ENCODE data around the gene TMEM222.
A peak's percentile ranks its signal among the peaks of the same experiment; 100 is the strongest.

Gene TMEM222

DNA sequence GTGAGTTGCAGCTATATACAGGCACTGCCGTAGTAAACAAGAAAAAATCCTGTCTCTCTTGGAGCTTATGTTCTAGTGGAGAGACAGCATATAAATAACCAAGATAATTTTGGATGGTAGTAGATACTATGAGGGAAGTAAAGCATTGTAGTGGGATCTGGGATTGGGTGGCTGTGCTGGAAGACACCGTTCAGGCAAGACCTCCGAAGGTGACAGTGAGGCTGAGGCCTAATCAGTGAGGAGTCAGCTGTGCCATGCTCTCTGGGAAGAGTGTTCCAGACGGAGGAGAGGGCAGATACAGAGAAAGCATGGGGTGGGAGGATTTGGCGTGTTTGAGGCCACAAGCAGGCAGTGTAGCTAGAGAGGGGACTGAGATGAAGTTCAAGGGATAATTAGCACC lies 6.0 kb downstream of the TMEM222 start:
- Mint-ChIP-seq H3K27ac (peak overlapping the region; percentile 70), H3K4me3 (no peak overlapping the region), H3K4me1 (peaks cover 64% of the 10 kb centered on the region), H3K9me3 (no peaks in the 10 kb centered on the region), H3K36me3 (peaks cover 81% of the 10 kb centered on the region)
- ATAC-seq (no peak), DNase-seq (ENCODE audit: low spot score in 2 of 2) (no peak)

DNA sequence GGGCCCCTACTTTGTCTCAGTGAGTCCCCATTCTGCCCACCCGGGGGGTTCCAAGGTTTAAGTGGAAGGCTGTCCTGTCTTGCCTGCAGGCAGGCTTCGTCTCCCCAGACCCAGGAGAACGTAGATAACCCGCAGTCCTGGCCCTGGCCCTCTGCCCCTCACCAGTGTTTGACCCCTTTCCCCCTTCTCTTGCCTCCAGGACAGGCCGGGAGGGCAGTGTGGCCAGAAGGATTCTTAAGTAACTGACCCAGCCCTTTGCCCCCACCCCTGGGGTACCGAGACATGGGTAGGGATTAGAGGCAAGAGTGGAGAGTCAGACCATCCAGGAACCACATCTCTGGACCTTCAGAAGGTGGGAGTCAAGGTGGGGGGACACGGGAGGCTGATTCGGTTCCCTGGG lies 8.8 kb downstream of the TMEM222 start:
- peaks cover 78% of the 10 kb centered on the region for H3K36me3 Mint-ChIP-seq

DNA sequence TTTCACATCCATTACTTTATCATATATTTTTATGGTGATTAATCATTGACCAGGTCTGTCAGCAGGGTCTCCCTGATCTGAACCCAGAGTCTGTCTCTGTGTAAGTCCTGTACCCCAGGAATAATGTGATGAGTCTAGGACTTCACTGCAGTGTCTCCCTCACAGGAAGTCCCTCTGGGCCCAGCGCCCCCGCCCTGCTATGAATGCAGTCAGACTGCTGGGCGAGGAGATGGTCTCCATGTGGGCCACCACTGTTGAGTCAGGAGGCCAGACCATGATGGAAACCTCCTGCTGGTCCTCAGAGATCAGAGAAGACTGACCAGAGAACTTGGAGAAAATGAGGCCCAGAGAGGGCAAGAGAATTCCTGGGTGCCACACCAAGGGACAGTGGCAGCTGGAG lies 9.5 kb downstream of the TMEM222 start:
- Mint-ChIP-seq H3K27ac (peak overlapping the region; percentile 88), H3K4me3 (no peak overlapping the region), H3K9me3 (no peaks in the 10 kb centered on the region), H3K36me3 (peaks cover 78% of the 10 kb centered on the region), H3K4me1 (peaks cover 46% of the 10 kb centered on the region)
- ATAC-seq (no peak), DNase-seq (ENCODE audit: low spot score in 2 of 2) (no peak)

More for the DNA sequence above, 8.8 kb downstream of the TMEM222 start:
- Mint-ChIP-seq H3K4me3 (no peak overlapping the region), H3K9me3 (no peaks in the 10 kb centered on the region), H3K4me1 (peaks cover 52% of the 10 kb centered on the region), H3K27ac (peak overlapping the region; percentile 88)
- no peak for ATAC-seq
- no peak for DNase-seq (ENCODE audit: low spot score in 2 of 2)

DNA sequence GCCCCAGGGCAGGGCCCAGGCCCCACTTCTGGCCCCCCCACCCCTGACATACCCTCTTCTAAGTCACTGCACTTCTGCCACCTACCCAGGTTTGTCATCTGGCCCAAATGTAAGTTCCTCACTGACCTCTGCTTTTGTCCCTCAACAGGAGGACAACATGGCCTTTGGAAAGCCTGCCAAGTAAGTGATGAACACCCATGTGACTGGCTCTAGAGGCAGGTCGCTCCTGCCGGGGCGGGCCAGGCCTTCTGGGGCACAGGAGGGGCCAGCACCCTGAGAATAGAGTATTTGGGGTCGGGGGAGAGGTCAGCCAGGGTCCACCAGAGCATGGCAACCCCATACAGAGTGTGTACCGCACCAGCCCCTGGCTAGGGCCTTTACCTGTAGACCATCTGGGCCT lies 10.0 kb downstream of the TMEM222 start:
- DNase-seq (ENCODE audit: low spot score in 2 of 2): no peak
- no peak for ATAC-seq
- peaks cover 46% of the 10 kb centered on the region for H3K4me1 Mint-ChIP-seq
- H3K36me3 Mint-ChIP-seq: peaks cover 78% of the 10 kb centered on the region
- H3K27ac Mint-ChIP-seq: peak overlapping the region; percentile 88
- H3K4me3 Mint-ChIP-seq: no peak overlapping the region
- no peaks in the 10 kb centered on the region for H3K9me3 Mint-ChIP-seq

DNA sequence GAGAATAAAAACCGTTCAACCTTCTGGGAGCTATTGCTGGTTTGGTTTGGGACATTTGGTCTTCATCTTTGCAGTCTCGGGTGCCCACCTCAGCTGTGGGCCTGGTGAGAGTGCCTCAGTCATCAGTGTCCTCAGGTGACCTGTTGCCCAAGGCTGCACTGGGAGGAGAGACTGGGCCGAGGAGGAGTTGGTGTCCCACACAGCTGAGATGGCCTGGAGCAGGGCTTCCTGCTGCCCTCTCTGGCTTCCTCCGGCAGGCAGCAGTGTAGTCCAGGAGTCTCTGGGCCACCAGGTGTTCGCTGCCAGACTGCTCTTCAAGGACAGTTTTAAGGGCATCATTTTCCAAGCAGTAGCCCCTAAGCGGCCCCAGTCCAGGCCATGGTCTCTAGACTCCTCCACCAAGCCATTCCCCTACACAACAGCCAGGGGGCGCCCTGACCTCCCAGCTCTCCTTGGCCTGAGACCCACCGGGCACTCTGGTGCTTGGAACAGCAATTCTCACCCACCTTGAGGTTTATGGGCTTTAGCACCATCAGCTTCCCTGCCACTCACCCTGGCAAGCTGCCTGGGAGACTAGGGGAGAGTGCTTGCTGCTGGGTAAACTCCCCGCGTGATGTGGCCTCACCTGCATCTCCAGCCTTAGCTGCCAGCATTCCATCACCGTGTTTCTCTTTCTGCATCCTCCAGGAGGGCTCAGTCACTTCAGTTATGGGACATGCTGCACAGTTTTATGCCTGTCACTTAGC lies 10.7 kb downstream of the TMEM222 start:
- peak overlapping the region; percentile 88 for H3K27ac Mint-ChIP-seq
- peaks cover 45% of the 10 kb centered on the region for H3K4me1 Mint-ChIP-seq
- H3K4me3 Mint-ChIP-seq: no peak overlapping the region
- H3K36me3 Mint-ChIP-seq: peaks cover 82% of the 10 kb centered on the region
- H3K9me3 Mint-ChIP-seq: no peaks in the 10 kb centered on the region
- peak; percentile 53 to 75 for DNase-seq (ENCODE audit: low spot score in 2 of 2)
- ATAC-seq: peak; percentile 84

DNA sequence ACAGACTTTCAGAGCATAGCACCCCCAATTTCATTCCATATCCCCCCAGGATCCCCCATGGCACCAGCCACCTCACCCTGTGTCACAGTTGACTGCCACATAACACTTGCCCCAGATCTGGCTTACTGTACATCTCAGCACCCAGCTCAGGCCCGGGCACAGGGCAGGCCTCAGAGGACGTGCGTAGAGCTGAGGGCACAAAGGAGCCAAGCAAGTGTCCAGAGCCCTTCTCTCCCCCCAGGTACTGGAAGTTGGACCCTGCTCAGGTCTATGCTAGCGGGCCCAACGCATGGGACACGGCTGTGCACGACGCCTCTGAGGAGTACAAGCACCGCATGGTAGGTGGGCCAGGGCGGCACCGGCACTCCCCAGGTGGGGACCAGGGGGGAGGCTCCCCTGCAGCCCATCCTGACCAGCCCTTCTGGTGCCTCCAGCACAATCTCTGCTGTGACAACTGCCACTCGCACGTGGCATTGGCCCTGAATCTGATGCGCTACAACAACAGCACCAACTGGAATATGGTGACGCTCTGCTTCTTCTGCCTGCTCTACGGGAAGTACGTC lies 11.8 kb downstream of the TMEM222 start:
- peak overlapping the region; percentile 88 for H3K27ac Mint-ChIP-seq
- DNase-seq (ENCODE audit: low spot score in 2 of 2): no peak
- ATAC-seq: no peak
- H3K4me1 Mint-ChIP-seq: peaks cover 38% of the 10 kb centered on the region
- no peaks in the 10 kb centered on the region for H3K9me3 Mint-ChIP-seq
- no peak overlapping the region for H3K4me3 Mint-ChIP-seq
- peaks cover 89% of the 10 kb centered on the region for H3K36me3 Mint-ChIP-seq

DNA sequence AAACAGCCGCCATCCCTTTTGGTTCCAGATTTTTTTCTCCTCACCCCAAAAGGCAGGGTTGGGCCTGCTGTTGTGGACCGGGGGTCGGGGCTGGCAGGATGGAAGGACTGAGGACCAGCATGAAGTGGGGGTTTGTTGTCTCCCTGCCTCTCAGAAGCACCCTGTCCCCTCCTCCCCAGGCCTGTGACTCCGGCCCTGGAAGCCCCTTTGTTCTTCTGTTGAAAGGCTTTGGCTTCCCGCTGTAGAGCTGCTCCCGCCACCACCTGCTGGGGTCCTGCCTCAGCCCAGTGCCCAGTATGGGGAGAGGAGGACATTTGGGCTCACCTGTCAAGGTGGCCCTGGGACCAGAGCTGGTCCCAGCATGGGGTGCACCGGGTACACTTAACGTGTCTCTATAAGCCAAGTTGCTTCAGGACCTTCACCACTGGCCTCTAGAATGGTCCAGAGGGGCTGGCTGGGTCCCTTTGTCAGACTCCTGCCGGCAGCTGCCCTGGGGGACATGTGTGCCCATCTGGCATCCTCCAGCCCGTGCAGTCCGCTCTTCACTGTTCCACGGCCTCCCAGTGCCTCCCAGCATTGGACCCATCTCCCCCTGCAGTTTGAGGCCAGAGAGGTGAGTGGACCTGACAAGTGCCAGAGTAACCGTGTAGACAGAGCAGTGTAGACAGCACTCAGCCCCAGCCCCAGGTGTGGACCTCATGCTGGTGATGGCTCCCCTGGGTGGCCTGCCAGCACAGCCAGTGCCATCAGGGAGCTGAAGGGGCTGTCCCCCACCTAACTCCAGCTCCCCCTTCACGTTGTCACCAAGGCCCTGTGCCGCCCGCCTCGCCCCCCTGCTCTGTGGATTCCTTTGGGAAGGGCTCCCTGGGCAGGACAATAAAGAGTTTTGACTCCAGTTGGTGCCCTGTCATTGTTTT lies 13.8 kb downstream of the TMEM222 start:
- no peak overlapping the region for H3K4me3 Mint-ChIP-seq
- peaks cover 79% of the 10 kb centered on the region for H3K36me3 Mint-ChIP-seq
- H3K27ac Mint-ChIP-seq: peak overlapping the region; percentile 82
- DNase-seq (ENCODE audit: low spot score in 2 of 2) (no peak), ATAC-seq (no peak)
- H3K4me1 Mint-ChIP-seq: peaks cover 48% of the 10 kb centered on the region
- no peaks in the 10 kb centered on the region for H3K9me3 Mint-ChIP-seq

DNA sequence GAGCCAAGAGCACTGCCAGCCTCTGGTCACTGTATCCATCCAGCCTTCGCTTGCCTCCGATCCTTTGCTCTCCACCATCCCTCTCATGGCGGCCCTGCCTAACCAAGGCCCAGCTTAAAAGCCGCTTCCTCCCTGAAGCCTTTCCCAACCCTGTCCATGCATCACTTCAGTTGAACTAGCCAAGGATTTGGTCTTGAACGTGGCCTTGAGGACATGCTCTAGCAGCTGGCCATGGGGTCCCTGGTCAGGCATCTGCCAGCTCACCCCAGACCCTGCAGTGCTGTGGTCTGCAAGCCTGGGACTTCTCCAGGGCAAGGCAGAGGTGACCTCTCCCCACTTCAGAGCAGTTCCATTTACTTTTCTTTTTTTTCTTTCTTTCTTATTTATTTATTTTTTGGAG lies 14.8 kb downstream of the TMEM222 start:
- H3K36me3 Mint-ChIP-seq: peaks cover 69% of the 10 kb centered on the region
- peak overlapping the region; percentile 82 for H3K27ac Mint-ChIP-seq
- peaks cover 51% of the 10 kb centered on the region for H3K4me1 Mint-ChIP-seq
- DNase-seq (ENCODE audit: low spot score in 2 of 2): no peak
- H3K9me3 Mint-ChIP-seq: no peaks in the 10 kb centered on the region
- no peak overlapping the region for H3K4me3 Mint-ChIP-seq
- ATAC-seq: no peak

DNA sequence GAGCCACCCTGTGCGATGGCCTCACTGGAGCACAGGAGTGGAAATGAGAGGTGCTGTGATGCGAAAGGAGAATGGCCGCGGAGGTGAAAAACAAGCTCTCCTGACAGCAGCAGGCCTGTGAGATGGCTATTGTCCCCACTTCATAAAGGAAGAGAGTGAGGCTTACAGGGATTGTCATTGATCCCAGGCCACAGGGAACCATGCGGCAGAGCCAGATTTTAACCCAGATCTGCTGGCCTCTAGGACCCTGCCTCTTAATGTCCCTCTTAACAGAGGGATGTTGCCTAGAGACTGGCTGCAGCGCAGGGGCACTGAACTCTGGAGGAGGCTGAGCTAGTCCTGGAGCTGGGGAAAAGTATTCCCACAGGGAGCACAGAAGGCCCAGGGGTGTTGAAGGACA lies 16.8 kb downstream of the TMEM222 start:
- peak overlapping the region; percentile 79 for H3K27ac Mint-ChIP-seq
- ATAC-seq (no peak), DNase-seq (ENCODE audit: low spot score in 2 of 2) (no peak)
- peaks cover 51% of the 10 kb centered on the region for H3K4me1 Mint-ChIP-seq
- H3K9me3 Mint-ChIP-seq: no peaks in the 10 kb centered on the region
- peak overlapping the region; percentile 92 for H3K4me3 Mint-ChIP-seq
- H3K36me3 Mint-ChIP-seq: peaks cover 67% of the 10 kb centered on the region

DNA sequence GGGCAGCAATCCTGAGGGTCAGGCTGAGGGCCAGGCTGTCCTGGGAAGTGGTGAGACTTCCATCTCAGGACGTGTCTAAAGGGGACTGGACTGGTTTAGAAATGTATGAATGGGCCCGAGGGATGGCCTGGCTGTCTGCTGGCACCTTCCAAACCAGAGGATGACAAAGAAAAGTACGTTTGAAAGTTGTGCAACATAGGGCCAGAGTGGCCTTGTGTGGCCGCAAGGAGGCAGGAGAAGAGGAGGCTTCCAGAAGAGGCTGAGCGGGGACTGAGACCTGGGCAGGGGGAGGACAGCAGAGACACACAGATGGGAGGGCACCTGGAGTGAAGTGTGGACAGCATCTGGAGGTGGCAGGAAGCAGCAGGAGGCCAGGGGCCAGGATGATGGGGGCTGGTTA lies 17.2 kb downstream of the TMEM222 start:
- ATAC-seq: no peak
- no peaks in the 10 kb centered on the region for H3K9me3 Mint-ChIP-seq
- H3K4me3 Mint-ChIP-seq: peak overlapping the region; percentile 92
- peaks cover 54% of the 10 kb centered on the region for H3K4me1 Mint-ChIP-seq
- DNase-seq (ENCODE audit: low spot score in 2 of 2): no peak
- H3K27ac Mint-ChIP-seq: peak overlapping the region; percentile 79
- H3K36me3 Mint-ChIP-seq: peaks cover 63% of the 10 kb centered on the region

DNA sequence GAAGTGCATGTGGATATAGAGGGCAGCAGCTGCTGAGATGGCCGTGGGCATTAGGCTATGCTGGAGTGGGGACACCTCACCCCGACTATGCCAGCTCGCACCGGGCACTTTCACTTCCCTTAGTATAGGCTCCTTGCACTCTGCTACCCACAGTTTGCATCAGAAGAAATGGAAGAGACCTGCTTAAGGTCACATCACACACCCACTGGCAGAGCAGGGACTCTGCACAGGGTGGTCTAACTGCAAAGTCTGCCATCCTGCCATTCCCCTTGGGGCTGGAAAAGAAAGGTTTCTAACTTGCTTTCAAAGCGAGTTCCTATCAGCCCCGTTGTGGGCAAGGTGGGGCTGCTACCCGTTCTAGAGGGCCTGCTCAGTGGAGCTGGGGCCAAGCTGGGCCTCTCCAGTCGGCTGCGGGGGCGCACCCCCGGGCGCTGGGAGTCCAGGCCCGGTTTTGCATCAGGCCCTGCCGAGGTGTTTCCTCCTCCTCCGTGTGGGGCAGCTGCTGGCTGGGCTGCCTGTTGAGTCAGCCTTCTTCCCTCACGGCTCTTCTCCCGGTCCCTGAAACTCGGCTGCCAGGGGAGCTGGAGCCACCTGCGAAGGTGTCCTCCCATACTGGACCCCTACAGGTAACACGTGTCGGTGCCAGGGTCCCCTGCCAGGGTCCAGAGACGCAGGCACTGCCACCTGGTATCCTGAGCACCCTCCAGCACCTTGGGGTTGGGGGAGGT lies 19.7 kb downstream of the TMEM222 start, which contains the start of gene SYTL1:
Gene SYTL1 (plus strand): TSS at position 498 of the 728 bp plus-strand sequence. CDS start 3,313 bp downstream, outside the sequence.
- peaks cover 53% of the 10 kb centered on the region for H3K36me3 Mint-ChIP-seq
- peaks cover 71% of the 10 kb centered on the region for H3K4me1 Mint-ChIP-seq
- H3K27ac Mint-ChIP-seq: peak within 1 kb of the TSS; percentile 95

DNA sequence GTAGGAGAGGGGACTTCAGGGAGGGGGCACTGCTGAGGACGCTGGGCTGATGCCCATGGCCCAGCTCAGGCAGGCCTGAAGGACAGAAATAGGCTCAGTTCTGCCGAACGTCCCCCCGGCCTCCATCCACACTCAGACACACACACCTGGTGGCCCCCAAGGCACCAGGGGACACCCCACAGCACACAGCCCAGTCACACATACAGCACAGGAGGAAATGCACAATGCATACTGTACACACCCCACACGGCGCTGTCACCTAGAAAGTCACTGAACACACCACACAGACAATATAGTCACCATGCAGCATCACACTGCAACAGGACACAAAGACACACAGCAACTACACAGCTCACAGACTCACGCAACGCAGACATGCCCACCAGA lies 20.4 kb downstream of the TMEM222 start:
- Mint-ChIP-seq H3K36me3 (peaks cover 47% of the 10 kb centered on the region), H3K4me3 (peak overlapping the region; percentile 92), H3K4me1 (peaks cover 77% of the 10 kb centered on the region), H3K27ac (peak overlapping the region; percentile 95), H3K9me3 (no peaks in the 10 kb centered on the region)
- DNase-seq (ENCODE audit: low spot score in 2 of 2) (no peak), ATAC-seq (peak; percentile 78)

More for the DNA sequence above, 19.7 kb downstream of the TMEM222 start, which contains the start of gene SYTL1:
- Mint-ChIP-seq H3K9me3 (no peaks in the 10 kb centered on the region), H3K4me3 (peak within 1 kb of the TSS; percentile 92)
- DNase-seq (ENCODE audit: low spot score in 2 of 2): peak; percentile 48 to 83
- ATAC-seq: peak; percentile 75

DNA sequence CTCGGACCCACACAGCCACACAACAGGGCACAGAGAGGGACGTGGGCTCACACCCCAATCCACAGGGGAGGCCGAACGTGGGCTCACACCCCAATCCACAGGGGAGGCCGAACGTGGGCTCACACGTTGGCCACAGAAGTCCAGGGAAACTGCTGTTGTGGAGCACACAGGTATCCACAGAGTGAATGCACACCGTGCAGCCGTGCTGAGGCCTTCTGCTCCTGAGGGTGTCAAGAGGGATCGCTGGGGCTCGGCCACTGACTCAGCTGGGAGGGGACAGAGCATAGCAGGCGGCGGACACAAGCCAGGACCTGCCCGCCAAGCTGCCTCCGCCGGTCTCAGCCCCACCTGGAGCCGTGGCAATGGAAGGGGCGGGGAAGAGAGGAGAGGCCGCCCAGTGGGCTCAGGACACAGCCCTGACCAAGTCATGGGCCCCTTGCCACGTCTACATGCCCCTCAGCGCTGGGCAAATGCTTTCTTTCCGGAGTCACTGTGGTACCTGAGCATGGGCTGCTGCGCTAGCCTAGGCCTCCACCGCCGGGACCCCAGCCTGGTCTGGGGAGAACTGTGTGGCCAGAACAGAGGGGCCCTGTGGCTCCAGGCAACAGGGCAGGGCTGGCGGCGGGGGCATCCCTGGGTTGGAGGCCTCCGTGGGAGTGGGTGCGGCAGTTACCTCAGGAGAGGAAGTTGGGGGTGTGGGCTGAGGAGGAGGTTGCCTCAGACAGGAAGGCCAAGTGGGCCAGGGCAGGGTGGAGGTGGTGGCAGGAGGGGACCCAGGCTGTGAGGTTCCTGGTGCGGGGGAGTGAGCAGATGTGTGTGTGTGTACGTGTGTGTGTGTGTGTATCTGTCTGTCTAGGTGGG lies 21.0 kb downstream of the TMEM222 start:
- peak; percentile 42 to 82 for DNase-seq (ENCODE audit: low spot score in 2 of 2)
- peaks cover 82% of the 10 kb centered on the region for H3K4me1 Mint-ChIP-seq
- H3K27ac Mint-ChIP-seq: peak overlapping the region; percentile 95
- peak; percentile 71 for ATAC-seq
- H3K9me3 Mint-ChIP-seq: no peaks in the 10 kb centered on the region
- peaks cover 46% of the 10 kb centered on the region for H3K36me3 Mint-ChIP-seq
- peak overlapping the region; percentile 92 for H3K4me3 Mint-ChIP-seq

DNA sequence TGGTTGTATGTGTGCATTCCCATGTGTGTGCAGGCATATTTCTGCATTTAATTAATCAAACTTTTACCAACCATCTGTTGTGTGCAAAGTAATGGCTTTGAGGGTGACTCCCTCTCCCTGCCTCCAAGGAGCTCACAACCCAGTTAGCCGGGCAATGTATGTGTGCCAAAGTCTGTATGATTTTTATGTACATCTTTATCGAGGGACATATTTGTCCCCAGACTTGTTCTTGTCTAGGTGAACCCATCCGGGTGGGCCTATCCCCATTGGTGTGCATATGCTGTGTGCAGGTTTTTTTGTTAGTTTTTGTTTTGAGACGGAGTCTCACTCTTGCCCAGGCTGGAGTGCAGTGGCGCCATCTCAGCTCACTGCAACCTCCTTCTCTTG lies 21.7 kb downstream of the TMEM222 start:
- Mint-ChIP-seq H3K4me3 (peak overlapping the region; percentile 92), H3K36me3 (peaks cover 42% of the 10 kb centered on the region), H3K27ac (peak overlapping the region; percentile 95), H3K4me1 (peaks cover 81% of the 10 kb centered on the region), H3K9me3 (no peaks in the 10 kb centered on the region)
- no peak for ATAC-seq
- no peak for DNase-seq (ENCODE audit: low spot score in 2 of 2)

Measured in stimulated activated effector memory CD8-positive, alpha-beta T cell treated with anti-CD3 and anti-CD28 coated beads, Interleukin-12 subunit alpha, Interleukin-12 subunit beta, amount 100 ng/mL, for 72 hours (primary cell).